Bronchial epithelial cell (primary cell): ENCODE results near the gene SENP3. TPM values are rescaled to one million over a fixed set of nuclear protein-coding genes. Genes with fewer than 3 reads are reported as not detected.

ENCODE experiments used
- DNase-seq: peaks from one replicate; pipeline ENCODE4 v3.0.0-alpha.2; 2010; ENCODE audit warnings: low read depth
- FAIRE-seq: peaks from 2 replicates; lab custom pipeline; 2011; peaks lifted over from hg19 to GRCh38; lab: Jason Lieb, UNC
- H3K27me3 ChIP-seq: 2 replicates; pipeline ENCODE4 v1.5.1; 2011; ENCODE audit warnings: low read length; ENCODE audit not compliant: control insufficient read depth, insufficient read depth
- H3K36me3 ChIP-seq: 2 replicates; pipeline ENCODE4 v1.5.1; 2011; ENCODE audit warnings: low read length; ENCODE audit not compliant: control insufficient read depth, insufficient read depth
- H3K4me3 ChIP-seq: 2 replicates; pipeline ENCODE4 v1.5.1; 2011; ENCODE audit warnings: mild to moderate bottlenecking, low read depth, low read length, control low read depth
- CTCF ChIP-seq: IDR thresholded peaks from 2 replicates; pipeline ENCODE4 v1.5.1; 2011; ENCODE audit warnings: mild to moderate bottlenecking, moderate library complexity, low read length, control low read depth, inconsistent platforms; ENCODE audit not compliant: insufficient read depth, severe bottlenecking
- total RNA-seq: library from RNA; depleted of rRNA; stranded (reverse); fragments of >200 nt; gene quantifications from 2 replicates; pipeline ENCODE4 v1.2.1, GENCODE V29; 2014

SENP3 gene
- total RNA-seq, 1 donor from 2014 or later: 129 TPM

- Histone ChIP-seq H3K36me3 (no peaks in the 10 kb centered on the region), H3K4me3 (no peak overlapping the region), H3K27me3 (no peaks in the 10 kb centered on the region)
- FAIRE-seq (no peak), DNase-seq (no peak)
- no peak for TF ChIP-seq CTCF
Measured at GRCh38 chr17:7541074-7541621, 20.6 kb upstream of the SENP3 start.

- FAIRE-seq: no peak
- DNase-seq: no peak
- Histone ChIP-seq H3K27me3 (no peaks in the 10 kb centered on the region), H3K4me3 (no peak overlapping the region), H3K36me3 (no peaks in the 10 kb centered on the region)
- TF ChIP-seq CTCF: no peak
Measured at GRCh38 chr17:7544911-7545310, 16.8 kb upstream of the SENP3 start.

- peak; percentile 11 for DNase-seq
Measured at GRCh38 chr17:7548585-7549400, 12.9 kb upstream of the SENP3 start, which contains the start of gene TNFSF12. Gene TNFSF12, plus strand, starts transcription at chr17:7549058. Its CDS starts 96 bp downstream, at chr17:7549154.

GRCh38 chr17:7549401-7550055, 12.2 kb upstream of the SENP3 start:
- Histone ChIP-seq H3K27me3 (no peaks in the 10 kb centered on the region), H3K36me3 (no peaks in the 10 kb centered on the region), H3K4me3 (peak overlapping the region; percentile 44)
- no peak for FAIRE-seq
- no peak for DNase-seq
- no peak for TF ChIP-seq CTCF

More at GRCh38 chr17:7548585-7549400, 12.9 kb upstream of the SENP3 start, which contains the start of gene TNFSF12:
- Histone ChIP-seq H3K4me3 (peak within 1 kb of the TSS; percentile 44), H3K36me3 (no peaks in the 10 kb centered on the region), H3K27me3 (no peaks in the 10 kb centered on the region)
- no peak for FAIRE-seq
- no peak for TF ChIP-seq CTCF

GRCh38 chr17:7550344-7550743, 11.4 kb upstream of the SENP3 start:
- DNase-seq: no peak
- FAIRE-seq: no peak
- no peak overlapping the region for H3K4me3 ChIP-seq
- no peak for TF ChIP-seq CTCF
- no peaks in the 10 kb centered on the region for H3K27me3 ChIP-seq
- no peaks in the 10 kb centered on the region for H3K36me3 ChIP-seq
